ENCODE results near the gene IFNAR2.

DNA sequence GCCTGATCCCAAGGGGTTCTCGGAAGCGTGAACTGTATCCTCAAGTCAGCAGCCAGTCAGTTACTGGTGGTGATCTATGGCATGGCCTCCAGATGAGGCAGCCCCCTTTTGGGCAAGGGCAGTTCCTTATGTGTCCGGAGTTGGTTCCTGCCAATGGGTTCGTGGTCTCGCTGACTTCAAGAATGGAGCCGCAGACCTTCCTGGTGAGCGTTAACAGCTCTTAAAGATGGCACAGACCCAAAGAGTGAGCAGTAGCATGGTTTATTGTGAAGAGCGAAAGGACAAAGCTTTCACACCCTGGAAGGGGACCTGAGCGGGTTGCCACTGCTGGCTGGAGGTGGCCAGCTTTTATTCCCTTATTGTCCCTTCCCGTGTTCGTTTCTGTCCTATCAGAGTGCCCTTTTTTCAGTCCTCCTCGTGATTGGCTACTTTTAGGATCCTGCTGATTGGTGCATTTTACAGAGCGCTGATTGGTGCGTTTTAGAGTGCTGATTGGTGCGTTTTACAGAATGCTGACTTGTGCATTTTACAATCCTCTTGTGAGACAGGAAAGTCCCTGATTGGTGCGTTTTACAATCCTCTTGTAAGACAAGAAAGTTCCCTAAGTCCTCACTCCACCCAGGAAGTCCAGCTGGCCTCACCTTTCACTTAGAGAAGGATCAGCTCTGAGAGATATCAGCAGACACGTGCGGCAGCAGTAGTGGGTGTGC, 27.5 kb downstream of the IFNAR2 start:
- TF ChIP-seq, protein P1, sequence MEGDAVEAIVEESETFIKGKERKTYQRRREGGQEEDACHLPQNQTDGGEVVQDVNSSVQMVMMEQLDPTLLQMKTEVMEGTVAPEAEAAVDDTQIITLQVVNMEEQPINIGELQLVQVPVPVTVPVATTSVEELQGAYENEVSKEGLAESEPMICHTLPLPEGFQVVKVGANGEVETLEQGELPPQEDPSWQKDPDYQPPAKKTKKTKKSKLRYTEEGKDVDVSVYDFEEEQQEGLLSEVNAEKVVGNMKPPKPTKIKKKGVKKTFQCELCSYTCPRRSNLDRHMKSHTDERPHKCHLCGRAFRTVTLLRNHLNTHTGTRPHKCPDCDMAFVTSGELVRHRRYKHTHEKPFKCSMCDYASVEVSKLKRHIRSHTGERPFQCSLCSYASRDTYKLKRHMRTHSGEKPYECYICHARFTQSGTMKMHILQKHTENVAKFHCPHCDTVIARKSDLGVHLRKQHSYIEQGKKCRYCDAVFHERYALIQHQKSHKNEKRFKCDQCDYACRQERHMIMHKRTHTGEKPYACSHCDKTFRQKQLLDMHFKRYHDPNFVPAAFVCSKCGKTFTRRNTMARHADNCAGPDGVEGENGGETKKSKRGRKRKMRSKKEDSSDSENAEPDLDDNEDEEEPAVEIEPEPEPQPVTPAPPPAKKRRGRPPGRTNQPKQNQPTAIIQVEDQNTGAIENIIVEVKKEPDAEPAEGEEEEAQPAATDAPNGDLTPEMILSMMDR (IDR thresholded peaks at IDR 0.05) = no peak
- TF ChIP-seq POLR2A (IDR thresholded peaks at IDR 0.05) = no peak
